ENCODE results near the gene EDEM3. TPM values are rescaled to one million over a fixed set of nuclear protein-coding genes. Genes with fewer than 3 reads are reported as not detected.

Gene EDEM3
- total and polyA plus RNA-seq, 2 of the 8 experiments (the other 6 are each of a cell fraction or from before 2014, with no cell fraction given): 1.6 to 14.0 TPM

DNA sequence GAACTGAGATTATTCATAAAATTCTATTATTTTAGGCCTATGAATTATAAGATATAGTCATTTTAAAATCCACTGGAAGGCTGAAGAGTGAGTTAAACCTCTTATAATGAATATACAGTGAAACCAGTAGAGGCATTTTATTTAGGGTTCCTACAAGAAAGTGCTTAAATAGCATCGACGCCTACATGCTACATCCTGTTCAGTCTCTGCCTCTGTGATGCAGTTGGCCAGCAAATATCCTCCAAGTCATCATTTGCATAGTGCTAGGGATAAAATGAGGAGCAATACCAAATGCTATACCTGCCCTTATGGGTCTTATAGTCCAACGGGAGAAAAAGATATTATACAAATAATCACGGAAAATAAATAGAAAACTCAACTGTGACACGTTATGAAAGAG is 59.6 kb downstream of the EDEM3 start:
- no peak overlapping the region for H3K4ac ChIP-seq (replicated peaks; ENCODE audit: insufficient read length, low read depth, low read length)

More for the DNA sequence above, 59.6 kb downstream of the EDEM3 start:
- Histone ChIP-seq H3K79me1 (ENCODE audit: low read depth, low read length) (no peaks in the 10 kb centered on the region), H3K4me3 (ENCODE audit: extremely low read depth in 1 of 4, insufficient read depth in 2 of 4, low read depth in 3 of 4, low read length in 4 of 4) (no peak overlapping the region), H3K4me2 (ENCODE audit: insufficient read depth in 1 of 2, low read depth in 2 of 2, low read length in 2 of 2) (no peak overlapping the region), H3K23me2 (ENCODE audit: low read depth, low read length) (no peaks in the 10 kb centered on the region), H3K79me2 (ENCODE audit: control insufficient read depth in 1 of 2, insufficient read depth in 2 of 2, low read length in 2 of 2) (no peaks in the 10 kb centered on the region), H3K23ac (ENCODE audit: insufficient read length) (no peak overlapping the region), H3K27ac (ENCODE audit: low read depth, low read length) (no peak overlapping the region), H2BK120ac (replicated peaks; ENCODE audit: low read depth, low read length) (no peak overlapping the region), H3K9me3 (ENCODE audit: insufficient read depth in 2 of 2, low read depth in 1 of 2, low read length in 1 of 2) (no peaks in the 10 kb centered on the region), H4K5ac (ENCODE audit: insufficient read length, low read depth, low read length) (no peak overlapping the region), H2BK20ac (ENCODE audit: low read length) (no peak overlapping the region), H2BK12ac (ENCODE audit: low read depth, low read length) (no peak overlapping the region), H4K20me1 (replicated peaks in 1 of 2; ENCODE audit: control insufficient read depth in 1 of 2, insufficient read depth in 2 of 2, low read length in 2 of 2) (no peaks in the 10 kb centered on the region), H4K8ac (ENCODE audit: extremely low read depth, insufficient read depth, low read length) (no peak overlapping the region), H2BK5ac (ENCODE audit: low read depth, low read length) (no peak overlapping the region), H3K27me3 (replicated peaks in 1 of 4; ENCODE audit: control insufficient read depth in 3 of 4, extremely low read depth in 1 of 4, insufficient read depth in 3 of 4, low read length in 3 of 4) (no peaks in the 10 kb centered on the region), H3K9ac (replicated peaks in 1 of 4; ENCODE audit: extremely low read depth in 1 of 4, low read depth in 3 of 4, low read length in 3 of 4) (no peak overlapping the region), H4K91ac (replicated peaks; ENCODE audit: insufficient read length, low read length) (no peak overlapping the region), H2AK5ac (ENCODE audit: low read depth, low read length) (no peak overlapping the region), H3K4me1 (replicated peaks in 1 of 4; ENCODE audit: control insufficient read depth in 3 of 4, insufficient read depth in 4 of 4, low read length in 3 of 4) (peaks cover 0 to 4% (median 0%) of the 10 kb centered on the region in 4 experiments; a peak in 1 of 7 replicates), H2BK15ac (ENCODE audit: low read length) (no peak overlapping the region), H3K56ac (replicated peaks; ENCODE audit: insufficient read length, low read depth, low read length) (no peak overlapping the region), H3K18ac (ENCODE audit: extremely low read depth, low read length) (no peak overlapping the region), H3K36me3 (ENCODE audit: control insufficient read depth in 2 of 4, insufficient read depth in 4 of 4, low read length in 3 of 4) (no peaks in the 10 kb centered on the region), H3K14ac (ENCODE audit: insufficient read length) (no peak overlapping the region), H2AFZ (ENCODE audit: low read length) (no peak overlapping the region)
- TF ChIP-seq SUZ12 (IDR thresholded peaks at IDR 0.05; ENCODE audit: low read length) (no peak), TEAD4 (IDR thresholded peaks at IDR 0.05; ENCODE audit: low read depth, low read length) (no peak)
- no peak for FAIRE-seq
- ChIA-PET POLR2A (ENCODE audit: partially characterized antibody) (no interaction called here), CTCF (ENCODE audit: partially characterized antibody) (interaction anchor here (1.5 kb wide), 1 partner anchor 453 kb away, joined by 3 read pairs; no protein-coding TSS in a partner anchor)
- 92% methylated on average over 5 of the region's 5 CpGs; no CpG with 5 or more reads in 1 of the 2 experiments for WGBS, 2 experiments (ENCODE audit: extremely low coverage in 1 of 2, insufficient coverage in 1 of 2, insufficient read length in 1 of 2, insufficient replicate concordance in 2 of 2, low coverage in 1 of 2, low lambda C conversion rate in 2 of 2, missing lambda C conversion rate in 1 of 2)
- DNase-seq (ENCODE audit: low read depth in 1 of 2, low spot score in 2 of 2): no peak

All from H1 (cell line).